Colonic mucosa (tissue), 4 donors: ENCODE measurements around the gene EFNA3. TPM values are rescaled to one million over a fixed set of nuclear protein-coding genes. Genes with fewer than 3 reads are reported as not detected.
A peak's percentile ranks its signal among the peaks of the same experiment; 100 is the strongest.

ENCODE experiments used
- DNase-seq: peaks from one replicate; pipeline ENCODE4 v3.0.0-alpha.2; 2020
- H3K27ac ChIP-seq: fragments of 200-600 bp; one replicate; pipeline ENCODE4 v1.8.0; 2021
- H3K27me3 ChIP-seq: fragments of 200-600 bp; one replicate; pipeline ENCODE4 v1.8.0; 2021
- H3K36me3 ChIP-seq: fragments of 200-600 bp; one replicate; pipeline ENCODE4 v1.8.0; 2021
- H3K4me1 ChIP-seq: fragments of 200-600 bp; one replicate; pipeline ENCODE4 v1.8.0; 2021; ENCODE audit warnings: mild to moderate bottlenecking
- H3K4me3 ChIP-seq: fragments of 200-600 bp; one replicate; pipeline ENCODE4 v1.8.0; 2021
- H3K9ac ChIP-seq, 2 donors: one replicate each; pipeline ENCODE4 v1.7.0; 2013; ENCODE audit warnings: control low read depth in 2 of 2, low read depth in 2 of 2, low read length in 2 of 2
- H3K9me3 ChIP-seq: fragments of 200-600 bp; one replicate; pipeline ENCODE4 v1.8.0; 2021
- CTCF ChIP-seq: fragments of 200-600 bp; IDR thresholded peaks from one replicate; pipeline ENCODE4 v1.8.0; 2022; ENCODE audit warnings: antibody characterized with exemption, mild to moderate bottlenecking
- intact Hi-C: fragments of 100-400 bp; cut with DNase I; formaldehyde crosslinking; loops from one replicate; pipeline ENCODE4 v1.14.1; 2022
- total RNA-seq, 2 donors: library from RNA; stranded (reverse); fragmentation: NEBNext Ultra II Directional in 1 of 2; extraction: Animal tissue kit (Norgen Biotek cat#: 25700) in 1 of 2; gene quantifications; one replicate each; pipeline ENCODE4 v1.2.1, GENCODE V29; 2021
- donor health status: healthy.
- donor health status: DM: no; HTN: no; CAD: no.
- donor health status: DM: no; HTN: no; CAD: no.

EFNA3 gene
- total RNA-seq, 2 donors from 2014 or later = 12.7 to 21.4 TPM

- no peaks in the 10 kb centered on the region for H3K27me3 ChIP-seq
- H3K36me3 ChIP-seq = no peaks in the 10 kb centered on the region
- H3K27ac ChIP-seq = no peak overlapping the region
- TF ChIP-seq CTCF = no peak
- H3K4me3 ChIP-seq = no peak overlapping the region
- no peaks in the 10 kb centered on the region for H3K4me1 ChIP-seq
- H3K9ac ChIP-seq = peak overlapping the region; percentile 54 to 61
- no peaks in the 10 kb centered on the region for H3K9me3 ChIP-seq
- DNase-seq = no peak
- intact Hi-C loops = no loop called here
Measured at GRCh38 chr1:155070158-155070621, 8.4 kb upstream of the EFNA3 start.

- Histone ChIP-seq H3K27me3 (no peaks in the 10 kb centered on the region), H3K4me3 (peak overlapping the region; percentile 34), H3K36me3 (no peaks in the 10 kb centered on the region), H3K4me1 (no peaks in the 10 kb centered on the region), H3K9ac (peak overlapping the region; percentile 54 to 61), H3K27ac (peak overlapping the region; percentile 56), H3K9me3 (no peaks in the 10 kb centered on the region)
- peak; percentile 30 for TF ChIP-seq CTCF
- DNase-seq = peak; percentile 84
- intact Hi-C loops = no loop called here
Measured at GRCh38 chr1:155070721-155071569, 7.7 kb upstream of the EFNA3 start.

- DNase-seq = no peak
- intact Hi-C loops = no loop called here
- no peak overlapping the region for H3K27ac ChIP-seq
- H3K4me1 ChIP-seq = no peaks in the 10 kb centered on the region
- H3K9me3 ChIP-seq = no peaks in the 10 kb centered on the region
- H3K36me3 ChIP-seq = no peaks in the 10 kb centered on the region
- H3K4me3 ChIP-seq = no peak overlapping the region
- no peaks in the 10 kb centered on the region for H3K27me3 ChIP-seq
- H3K9ac ChIP-seq = no peak overlapping the region
- TF ChIP-seq CTCF = no peak
Measured at GRCh38 chr1:155071701-155072100, 6.9 kb upstream of the EFNA3 start.

GRCh38 chr1:155072531-155073289 lies 5.9 kb upstream of the EFNA3 start:
- H3K36me3 ChIP-seq = no peaks in the 10 kb centered on the region
- TF ChIP-seq CTCF = no peak
- no peaks in the 10 kb centered on the region for H3K9me3 ChIP-seq
- no peak for DNase-seq
- no peak overlapping the region for H3K27ac ChIP-seq
- no peaks in the 10 kb centered on the region for H3K27me3 ChIP-seq
- no peak overlapping the region for H3K4me3 ChIP-seq
- H3K9ac ChIP-seq = no peak overlapping the region
- no peaks in the 10 kb centered on the region for H3K4me1 ChIP-seq
- intact Hi-C loops = no loop called here

GRCh38 chr1:155073377-155074242 lies 5.0 kb upstream of the EFNA3 start:
- intact Hi-C loops = no loop called here
- Histone ChIP-seq H3K9ac (no peak overlapping the region), H3K27me3 (no peaks in the 10 kb centered on the region), H3K4me3 (no peak overlapping the region), H3K4me1 (peaks cover 4% of the 10 kb centered on the region), H3K36me3 (no peaks in the 10 kb centered on the region), H3K9me3 (no peaks in the 10 kb centered on the region), H3K27ac (no peak overlapping the region)
- no peak for DNase-seq
- no peak for TF ChIP-seq CTCF
